ENCODE measurements around the gene AJAP1. TPM values are rescaled to one million over a fixed set of nuclear protein-coding genes. Genes with fewer than 3 reads are reported as not detected.

Gene AJAP1
- total and polyA plus RNA-seq, 10 of the 15 experiments (the other 5 are each of a cell fraction or from before 2014, with no cell fraction given), result not detected

- in situ Hi-C loops (cut with MboI), result no loop called here
- FAIRE-seq (no peak), DNase-seq (ENCODE audit: low read depth, low spot score) (no peak), ATAC-seq (no peak)
- Histone ChIP-seq H3K9me3 (replicated peaks; ENCODE audit: control insufficient read depth, insufficient read depth, low read length) (no peaks in the 10 kb centered on the region; the same call in 2 of the 3 replicates), H2AFZ (ENCODE audit: control insufficient read depth, low read depth, low read length) (no peak overlapping the region), H3K4me3 (no peak overlapping the region), H3K4me2 (ENCODE audit: control insufficient read depth, insufficient read depth) (no peak overlapping the region), H3K9ac (ENCODE audit: control insufficient read depth, insufficient read depth, low read length) (no peak overlapping the region), H4K20me1 (ENCODE audit: control insufficient read depth, insufficient read depth) (no peaks in the 10 kb centered on the region), H3K4me1 (ENCODE audit: control insufficient read depth, insufficient read depth, low read length) (no peaks in the 10 kb centered on the region), H3K27me3 (replicated peaks in 1 of 2; ENCODE audit: control insufficient read depth in 2 of 2, insufficient read depth in 2 of 2, low read length in 1 of 2) (no peaks in the 10 kb centered on the region), H3K27ac (ENCODE audit: control insufficient read depth, insufficient read depth) (no peak overlapping the region), H3K79me2 (ENCODE audit: control insufficient read depth, insufficient read depth, low read length) (no peaks in the 10 kb centered on the region), H3K36me3 (ENCODE audit: control insufficient read depth in 2 of 2, insufficient read depth in 2 of 2, low read length in 1 of 2) (no peaks in the 10 kb centered on the region)
- BruUV-seq (replicated peaks), result no TSS peak
- ChIA-PET CTCF (no interaction called here), POLR2A (no interaction called here), SMC1A (ENCODE audit: uncharacterized antibody, unreplicated experiment) (no interaction called here), RAD21 (ENCODE audit: unreplicated experiment) (no interaction called here)
- intact Hi-C loops (cut with micrococcal nuclease; ENCODE audit: unreplicated experiment), result no loop called here
- no peak for TF ChIP-seq RCOR1 (conservative IDR thresholded peaks at IDR 0.05; ENCODE audit: low read depth, low read length)
- no peak for TF ChIP-seq YBX1 (IDR thresholded peaks at IDR 0.05)
- TF ChIP-seq SKIL (IDR thresholded peaks at IDR 0.05; ENCODE audit: low read depth, poor library complexity, severe bottlenecking), result no peak
- no peak for TF ChIP-seq PAX8 (IDR thresholded peaks at IDR 0.05)
- no peak for TF ChIP-seq MTA3 (IDR thresholded peaks at IDR 0.05; ENCODE audit: borderline replicate concordance, low read length)
- no peak for TF ChIP-seq ESRRA (IDR thresholded peaks at IDR 0.05; ENCODE audit: low read length)
- no peak for TF ChIP-seq PAX5 (IDR thresholded peaks at IDR 0.05; ENCODE audit: borderline replicate concordance, low read depth, low read length)
- TF ChIP-seq SMAD1 (IDR thresholded peaks at IDR 0.05; ENCODE audit: low read depth, partially characterized antibody), result no peak
- no peak for TF ChIP-seq ATF2 (IDR thresholded peaks at IDR 0.05; ENCODE audit: low read length)
- no peak for TF ChIP-seq STAT1 (conservative IDR thresholded peaks at IDR 0.05)
- no peak for TF ChIP-seq E4F1 (IDR thresholded peaks at IDR 0.05; ENCODE audit: borderline replicate concordance, partially characterized antibody)
- TF ChIP-seq HCFC1 (IDR thresholded peaks at IDR 0.05; ENCODE audit: low read length), result no peak
- TF ChIP-seq JUND (IDR thresholded peaks at IDR 0.05; ENCODE audit: low read depth, low read length), result no peak
- TF ChIP-seq BACH1 (IDR thresholded peaks at IDR 0.05; ENCODE audit: borderline replicate concordance), result no peak
- no peak for TF ChIP-seq TBL1XR1 (IDR thresholded peaks at IDR 0.05; ENCODE audit: low read depth, low read length)
- TF ChIP-seq POU2F2 (IDR thresholded peaks at IDR 0.05; ENCODE audit: borderline replicate concordance, low read depth, low read length), result no peak
- 26% methylated on average over 14 of the region's 15 CpGs for WGBS (ENCODE audit: insufficient coverage, insufficient replicate concordance, low lambda C conversion rate, missing lambda C conversion rate)
Observed at GRCh38 chr1:4614371-4615137, 39.9 kb upstream of the AJAP1 start.
